Measurements from ENCODE around the gene ANKS3.
A peak's percentile ranks its signal among the peaks of the same experiment; 100 is the strongest.

The ANKS3 gene

GRCh38 chr16:4663777-4664465 is 70.2 kb downstream of the ANKS3 start:
- peak; percentile 72 for DNase-seq

GRCh38 chr16:4663465-4663776 is 70.7 kb downstream of the ANKS3 start:
- DNase-seq: no peak

DNA sequence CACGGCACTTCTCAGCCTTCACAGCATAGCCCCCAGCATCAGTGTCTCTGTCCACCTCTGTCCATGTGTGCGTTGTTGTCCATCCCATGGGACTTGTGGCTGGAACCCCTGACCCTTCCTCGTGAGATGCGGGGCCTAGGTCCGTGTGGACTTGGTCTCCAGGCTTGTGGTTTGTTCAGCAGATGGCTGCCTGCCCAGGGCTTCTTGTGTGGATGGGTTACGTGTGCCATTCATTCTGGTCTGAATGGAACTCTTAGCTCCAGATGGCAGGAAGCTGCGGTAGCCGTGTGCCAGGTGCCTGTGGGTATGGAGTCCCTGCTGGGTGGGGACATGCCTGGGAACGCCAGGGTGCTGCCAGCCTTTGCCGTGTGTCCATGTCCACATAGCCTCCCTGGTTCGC is 72.4 kb downstream of the ANKS3 start:
- DNase-seq: no peak

GRCh38 chr16:4660454-4661007 is 73.5 kb downstream of the ANKS3 start:
- DNase-seq: no peak

DNA sequence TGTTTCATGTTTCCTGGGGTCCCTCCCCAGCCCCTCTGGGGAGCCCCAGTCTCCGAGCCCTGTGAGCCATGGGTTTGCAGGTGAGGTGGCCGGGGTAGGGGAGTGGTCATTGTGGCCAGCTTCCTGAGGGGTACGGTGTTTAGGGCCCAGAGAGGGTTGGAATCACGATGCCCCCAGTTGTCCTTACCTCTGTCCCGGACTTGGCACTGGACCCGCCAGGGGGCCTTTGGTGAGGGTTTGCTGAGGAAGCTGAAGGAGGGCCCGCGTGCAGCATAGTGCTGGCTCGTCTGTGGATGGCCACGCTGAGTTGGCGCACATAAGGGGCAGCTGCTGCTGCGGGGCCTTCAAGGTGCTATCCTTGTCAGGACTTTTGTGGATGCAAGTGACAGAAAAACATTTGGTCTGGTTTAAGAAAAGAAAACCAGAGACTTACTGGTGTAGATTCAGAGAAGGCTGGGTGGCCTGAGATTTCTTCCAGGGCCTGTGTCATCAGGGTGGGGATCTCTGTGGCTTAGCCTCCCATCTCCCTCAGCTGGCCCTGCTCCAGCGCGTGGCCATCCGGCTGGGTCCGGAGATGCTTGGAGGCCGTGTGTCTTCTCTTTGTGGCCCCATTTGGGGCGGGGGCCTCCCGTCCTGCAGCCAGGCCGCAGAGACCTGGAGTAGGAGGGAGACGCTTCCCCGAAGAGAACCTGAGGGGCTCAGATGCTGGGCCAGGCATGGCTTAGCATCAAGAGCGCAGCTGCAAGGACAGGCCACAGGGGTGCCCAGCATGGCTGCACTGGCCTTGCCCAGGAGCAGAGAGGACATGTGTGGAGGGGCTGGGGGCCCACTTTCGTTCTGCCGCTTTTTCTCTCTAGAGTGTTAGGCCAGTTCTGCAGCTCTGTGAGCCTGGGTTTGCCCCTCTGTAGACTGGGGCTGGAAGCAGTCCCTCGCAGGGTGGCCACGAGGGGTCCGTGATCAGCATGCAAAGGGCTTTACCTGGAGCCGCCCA is 74.4 kb downstream of the ANKS3 start:
- DNase-seq: no peak

GRCh38 chr16:4656695-4657686 is 77.1 kb downstream of the ANKS3 start:
- DNase-seq: no peak

- no peak for DNase-seq
Observed at GRCh38 chr16:4656221-4656620, 77.8 kb downstream of the ANKS3 start.

- DNase-seq: no peak
Observed at GRCh38 chr16:4655801-4656200, 78.3 kb downstream of the ANKS3 start.

GRCh38 chr16:4654964-4655590 is 79.0 kb downstream of the ANKS3 start:
- no peak for DNase-seq

- no peak for DNase-seq
Observed at GRCh38 chr16:4654011-4654963, 79.8 kb downstream of the ANKS3 start.

DNA sequence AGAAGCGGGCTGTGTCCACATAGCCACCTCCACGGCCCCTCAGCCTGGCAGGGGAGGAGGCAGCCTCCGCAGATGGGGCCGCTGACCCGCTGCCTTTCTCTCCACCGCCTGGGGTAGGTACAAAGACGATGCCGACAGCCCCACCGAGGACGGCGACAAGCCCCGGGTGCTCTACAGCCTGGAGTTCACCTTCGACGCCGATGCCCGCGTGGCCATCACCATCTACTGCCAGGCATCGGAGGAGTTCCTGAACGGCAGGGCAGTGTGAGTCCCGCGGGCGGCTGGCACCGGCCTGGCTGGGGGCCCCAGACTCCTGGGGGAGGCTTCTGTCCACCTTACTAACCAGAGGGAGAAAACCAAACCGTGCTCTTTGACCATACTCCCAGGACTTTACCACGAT is 81.5 kb downstream of the ANKS3 start:
- DNase-seq: no peak

DNA sequence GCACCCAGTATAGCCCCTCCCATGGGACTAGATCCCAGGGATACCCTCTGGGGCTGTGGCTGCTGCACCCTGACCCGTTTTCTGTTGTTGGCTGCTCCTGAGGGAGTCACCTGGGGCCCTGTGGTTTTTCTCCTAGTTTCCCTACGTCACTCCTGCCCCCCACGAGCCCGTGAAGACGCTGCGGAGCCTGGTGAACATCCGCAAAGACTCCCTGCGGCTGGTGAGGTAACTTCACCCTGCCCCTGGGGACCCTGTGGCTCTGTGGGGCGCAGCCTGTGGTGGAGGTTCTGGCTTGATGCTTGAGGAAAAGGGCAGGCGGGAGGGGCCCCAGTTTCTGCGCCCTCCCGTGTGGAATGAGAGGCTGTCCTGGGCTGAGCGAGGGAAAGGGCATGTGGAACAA is 82.2 kb downstream of the ANKS3 start:
- no peak for DNase-seq

- peak; percentile 64 for DNase-seq
Observed at GRCh38 chr16:4650443-4651074, 83.5 kb downstream of the ANKS3 start.

DNA sequence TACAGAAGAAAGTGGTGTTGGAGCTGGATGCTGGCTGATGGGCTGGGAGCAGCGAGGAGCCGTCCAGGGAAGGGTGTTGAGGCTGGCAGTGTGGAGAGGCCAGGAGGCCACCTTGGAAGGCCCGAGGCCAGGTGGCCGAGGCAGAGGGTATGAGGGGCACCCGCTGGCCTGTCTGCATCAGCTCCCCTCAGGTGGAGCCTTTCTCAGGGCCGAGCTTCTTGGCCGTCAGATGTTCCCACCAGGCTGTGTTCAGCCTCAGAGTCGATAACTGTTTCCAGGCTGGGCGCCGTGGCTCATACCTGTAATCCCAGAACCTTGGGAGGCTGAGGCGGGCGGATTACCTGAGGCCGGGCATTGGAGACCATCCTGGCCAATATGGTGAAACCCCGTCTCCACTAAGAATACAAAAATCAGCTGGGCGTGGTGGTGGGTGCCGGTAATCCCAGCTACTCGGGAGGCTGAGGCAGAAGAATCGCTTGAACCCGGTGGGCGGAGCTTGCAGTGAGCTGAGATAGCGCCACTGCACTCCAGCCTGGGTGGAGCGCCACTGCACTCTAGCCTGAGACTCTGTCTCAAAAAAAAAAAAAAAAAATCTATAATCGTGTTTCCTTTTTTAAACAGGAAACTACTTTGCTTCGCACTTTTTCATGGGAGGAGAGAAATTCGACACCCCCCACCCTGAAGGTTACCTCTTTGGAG is 84.2 kb downstream of the ANKS3 start:
- DNase-seq: no peak

DNA sequence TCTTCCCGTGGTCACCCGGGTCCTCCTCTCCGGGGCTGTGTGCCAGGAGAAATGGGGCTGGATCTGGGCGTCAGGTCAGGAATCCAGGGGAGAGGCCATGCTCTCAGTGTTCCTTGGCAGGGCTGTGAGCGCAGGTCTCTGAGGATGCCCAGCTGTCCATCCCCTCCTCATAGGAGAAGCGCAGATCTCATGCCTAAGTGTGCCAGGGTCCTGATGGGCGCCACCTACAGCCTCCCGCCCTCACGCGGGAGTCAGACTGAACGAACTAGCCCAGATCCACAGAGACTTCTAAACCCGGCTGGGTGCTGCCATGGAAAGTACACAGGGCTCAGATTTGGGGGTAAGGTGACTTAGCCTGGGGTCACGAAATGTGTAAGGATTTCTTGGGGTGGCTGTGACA is 85.2 kb downstream of the ANKS3 start:
- DNase-seq: no peak

DNA sequence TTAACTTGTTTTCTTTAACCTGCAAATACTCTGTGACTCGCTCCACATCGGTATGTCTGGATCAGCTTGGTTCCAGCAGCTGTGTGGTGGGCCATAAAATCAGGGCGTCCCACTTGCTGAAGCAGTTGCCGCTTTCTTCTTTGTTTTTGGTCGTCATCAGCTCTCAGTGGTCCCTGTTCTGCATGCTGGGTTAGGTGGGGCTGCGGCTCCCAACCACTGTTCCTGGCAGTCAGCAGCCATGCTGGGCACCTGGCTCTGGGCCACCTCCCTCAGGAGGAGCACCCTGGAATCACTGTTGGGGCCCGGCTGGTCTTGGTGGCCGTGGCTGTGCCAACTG is 86.5 kb downstream of the ANKS3 start:
- no peak for DNase-seq

GRCh38 chr16:4646773-4647643 is 87.1 kb downstream of the ANKS3 start:
- DNase-seq: no peak
